Esophagus squamous epithelium (tissue), 5 donors: ENCODE results near the gene SAPCD2. TPM values are rescaled to one million over a fixed set of nuclear protein-coding genes. Genes with fewer than 3 reads are reported as not detected.

Source experiments
- DNase-seq: peaks from one replicate; lab custom pipeline; 2025; lab: John Stamatoyannopoulos, UW
- H3K27ac ChIP-seq, 4 donors: fragments of 200-600 bp; sonication (generic); one replicate each; pipeline ENCODE4 v1.5.1; 2016 to 2019; ENCODE audit warnings: mild to moderate bottlenecking in 1 of 4
- H3K27me3 ChIP-seq, 4 donors: fragments of 200-600 bp; sonication (generic); 1 replicate in 3 of 4; 2 replicates in 1 of 4; pipeline versions ENCODE4 v1.5.1 to v1.6.0; 2017 to 2021; ENCODE audit warnings: antibody characterized with exemption in 1 of 4
- H3K36me3 ChIP-seq, 3 donors: fragments of 200-600 bp; sonication (generic); one replicate each; pipeline ENCODE4 v1.5.1; 2016 to 2019
- H3K4me1 ChIP-seq, 3 donors: fragments of 200-600 bp; sonication (generic); one replicate each; pipeline ENCODE4 v1.5.1; 2017 to 2019
- H3K4me3 ChIP-seq, 4 donors: fragments of 200-600 bp; sonication (generic); 1 replicate in 3 of 4; 2 replicates in 1 of 4; pipeline ENCODE4 v1.5.1; 2016 to 2019; ENCODE audit warnings: mild to moderate bottlenecking in 2 of 4, moderate library complexity in 1 of 4
- H3K9me3 ChIP-seq, 3 donors: fragments of 200-600 bp; sonication (generic); one replicate each; pipeline ENCODE4 v1.5.1; 2016 to 2019
- POLR2A ChIP-seq, 4 donors: fragments of 450-650 bp; IDR thresholded peaks; one replicate each; pipeline ENCODE4 v1.6.1; 2017; ENCODE audit warnings: antibody characterized with exemption in 4 of 4, mild to moderate bottlenecking in 4 of 4, moderate library complexity in 3 of 4
- WGBS, 2 donors: methylation state at CpG; one replicate each; pipeline ENCODE4 v1.1.5; 2018; 5-methylcytosine and 5-hydroxymethylcytosine counted together
- intact Hi-C: fragments of 100-400 bp; cut with DNase I; formaldehyde crosslinking; loops from one replicate; pipeline ENCODE4 v1.15.0; 2022
- total RNA-seq, 4 donors: library from RNA; depleted of rRNA; stranded (reverse); fragments of >200 nt; gene quantifications; one replicate each; pipeline ENCODE4 v1.1.0, GENCODE V29; 2016
- TF ChIP-seq, protein P1 (sequence below), 6 experiments: fragments of 450-650 bp in 4 of 6; fragments of 200-600 bp in 2 of 6; sonication (generic) in 2 of 6; IDR thresholded peaks; one replicate each; pipeline ENCODE4 v1.5.1; 2016 to 2019; ENCODE audit warnings: antibody characterized with exemption in 6 of 6, mild to moderate bottlenecking in 4 of 6, moderate library complexity in 4 of 6
- donor health status: DM: yes; HTN: yes; CAD: no.

SAPCD2 gene
- total RNA-seq, 4 donors from 2014 or later = 8.2 to 21.2 (median 14.7) TPM

DNA sequence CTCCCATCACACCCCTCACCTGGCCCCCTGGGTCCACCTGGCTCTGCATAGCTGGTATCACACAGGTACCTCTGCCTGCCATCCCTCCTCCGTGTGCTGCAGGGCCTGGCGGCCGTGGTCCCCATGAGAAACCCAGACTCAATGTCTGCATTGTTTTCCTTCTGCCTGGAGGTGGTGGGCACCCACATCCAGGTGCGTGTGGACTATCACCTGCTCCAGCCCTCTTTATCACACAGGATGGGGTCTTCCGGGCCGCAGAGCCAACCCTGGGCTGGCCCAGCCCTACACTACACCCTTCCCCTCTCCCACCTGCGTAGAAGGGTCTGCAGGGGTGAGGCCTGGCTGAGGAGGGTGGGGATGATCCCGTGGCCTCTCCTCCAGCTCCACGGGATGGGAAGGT, 31.4 kb downstream of the SAPCD2 start:
- no peak for DNase-seq
- H3K27ac ChIP-seq = no peak overlapping the region
- TF ChIP-seq, protein P1, sequence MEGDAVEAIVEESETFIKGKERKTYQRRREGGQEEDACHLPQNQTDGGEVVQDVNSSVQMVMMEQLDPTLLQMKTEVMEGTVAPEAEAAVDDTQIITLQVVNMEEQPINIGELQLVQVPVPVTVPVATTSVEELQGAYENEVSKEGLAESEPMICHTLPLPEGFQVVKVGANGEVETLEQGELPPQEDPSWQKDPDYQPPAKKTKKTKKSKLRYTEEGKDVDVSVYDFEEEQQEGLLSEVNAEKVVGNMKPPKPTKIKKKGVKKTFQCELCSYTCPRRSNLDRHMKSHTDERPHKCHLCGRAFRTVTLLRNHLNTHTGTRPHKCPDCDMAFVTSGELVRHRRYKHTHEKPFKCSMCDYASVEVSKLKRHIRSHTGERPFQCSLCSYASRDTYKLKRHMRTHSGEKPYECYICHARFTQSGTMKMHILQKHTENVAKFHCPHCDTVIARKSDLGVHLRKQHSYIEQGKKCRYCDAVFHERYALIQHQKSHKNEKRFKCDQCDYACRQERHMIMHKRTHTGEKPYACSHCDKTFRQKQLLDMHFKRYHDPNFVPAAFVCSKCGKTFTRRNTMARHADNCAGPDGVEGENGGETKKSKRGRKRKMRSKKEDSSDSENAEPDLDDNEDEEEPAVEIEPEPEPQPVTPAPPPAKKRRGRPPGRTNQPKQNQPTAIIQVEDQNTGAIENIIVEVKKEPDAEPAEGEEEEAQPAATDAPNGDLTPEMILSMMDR (IDR thresholded peaks at IDR 0.05) = no peak
- no peak for TF ChIP-seq POLR2A (IDR thresholded peaks at IDR 0.05)
- peaks cover 0 to 19% (median 0%) of the 10 kb centered on the region in 4 donors for H3K27me3 ChIP-seq
- H3K4me1 ChIP-seq = peaks cover 14 to 32% (median 17%) of the 10 kb centered on the region in 3 donors
- no peaks in the 10 kb centered on the region for H3K9me3 ChIP-seq
- WGBS, 2 donors = 57% methylated on average over 3 of the region's 9 CpGs; no CpG with 5 or more reads in 1 of the 2 donors
- peaks cover 0 to 23% (median 5%) of the 10 kb centered on the region in 3 donors for H3K36me3 ChIP-seq
- intact Hi-C loops = no loop called here
- no peak overlapping the region for H3K4me3 ChIP-seq

DNA sequence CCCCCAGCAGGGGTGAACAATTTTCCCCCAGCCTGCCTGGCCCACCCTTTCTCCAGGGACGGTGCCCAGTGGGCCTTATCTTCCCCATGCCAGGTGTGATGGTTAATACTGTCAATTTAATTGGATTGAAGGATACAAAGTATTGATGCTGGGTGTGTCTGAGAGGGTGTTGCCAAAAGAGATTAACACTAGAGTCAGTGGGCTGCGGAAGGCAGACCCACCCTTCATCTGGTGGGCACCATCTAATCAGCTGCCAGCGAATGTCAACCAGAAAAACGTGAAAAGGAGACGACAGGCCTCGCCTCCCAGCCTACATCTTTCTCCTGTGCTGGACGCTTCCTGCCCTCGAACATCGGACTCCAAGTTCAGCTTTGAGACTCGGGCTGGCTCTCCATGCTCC, 32.9 kb downstream of the SAPCD2 start:
- Histone ChIP-seq H3K4me1 (peaks cover 14 to 25% (median 15%) of the 10 kb centered on the region in 3 donors), H3K9me3 (no peaks in the 10 kb centered on the region), H3K27me3 (peaks cover 0 to 11% (median 0%) of the 10 kb centered on the region in 4 donors), H3K27ac (no peak overlapping the region), H3K4me3 (no peak overlapping the region), H3K36me3 (peaks cover 0 to 23% (median 5%) of the 10 kb centered on the region in 3 donors)
- TF ChIP-seq POLR2A (IDR thresholded peaks at IDR 0.05) = no peak
- TF ChIP-seq, protein P1 (IDR thresholded peaks at IDR 0.05) = no peak
- no peak for DNase-seq
- WGBS, 2 donors = 85 to 89% methylated on average over 8 to 9 of the region's 10 CpGs
- intact Hi-C loops = no loop called here

DNA sequence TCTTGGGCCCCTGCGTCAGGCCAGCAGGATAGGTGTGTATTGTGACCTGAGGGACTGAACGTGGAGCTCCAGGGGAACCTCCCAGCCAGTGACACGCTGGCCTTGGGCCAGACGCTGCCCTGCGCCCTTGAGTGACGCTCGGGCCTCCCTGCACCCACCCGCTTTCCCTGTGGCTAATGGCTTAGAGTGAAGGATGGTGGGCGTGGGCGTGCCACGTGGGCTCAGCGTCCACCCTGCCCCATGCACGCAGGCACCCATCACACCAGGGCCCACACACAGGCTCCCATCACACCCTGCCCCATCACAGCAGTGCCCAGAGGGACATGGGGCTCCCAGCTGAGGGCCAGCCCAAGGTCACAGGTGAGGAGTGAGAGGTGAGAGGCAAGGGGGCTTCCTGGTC, 33.3 kb downstream of the SAPCD2 start:
- Histone ChIP-seq H3K27me3 (peaks cover 0 to 11% (median 0%) of the 10 kb centered on the region in 4 donors), H3K27ac (no peak overlapping the region), H3K36me3 (peaks cover 0 to 23% (median 5%) of the 10 kb centered on the region in 3 donors), H3K4me3 (no peak overlapping the region), H3K4me1 (peaks cover 14 to 26% (median 15%) of the 10 kb centered on the region in 3 donors), H3K9me3 (no peaks in the 10 kb centered on the region)
- TF ChIP-seq POLR2A (IDR thresholded peaks at IDR 0.05) = no peak
- TF ChIP-seq, protein P1 (IDR thresholded peaks at IDR 0.05) = no peak
- intact Hi-C loops = no loop called here
- DNase-seq = no peak
- WGBS, 2 donors = 59 to 80% methylated on average over 3 to 12 of the region's 13 CpGs

DNA sequence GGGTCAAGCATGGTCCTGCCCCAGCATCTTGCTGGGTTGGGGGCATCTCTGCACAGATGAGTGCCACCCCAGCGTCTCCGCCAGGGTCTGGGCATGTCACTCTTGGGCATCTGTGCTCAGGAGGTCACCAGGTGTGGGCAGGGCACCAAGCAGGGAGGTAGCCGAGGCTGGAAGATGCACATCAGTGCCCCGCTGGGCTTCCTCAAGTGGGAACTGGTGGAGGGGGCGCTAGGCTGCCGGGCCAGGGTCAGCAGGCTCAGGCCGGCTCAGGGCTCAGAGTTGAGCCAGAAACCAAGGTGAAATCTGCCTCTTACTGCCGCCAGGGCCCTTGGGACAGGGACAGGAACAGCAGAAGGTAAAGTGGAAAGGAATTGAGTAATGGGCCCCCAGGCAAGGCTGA, 34.4 kb downstream of the SAPCD2 start:
- Histone ChIP-seq H3K36me3 (peaks cover 0 to 23% (median 5%) of the 10 kb centered on the region in 3 donors), H3K27me3 (peaks cover 0 to 11% (median 0%) of the 10 kb centered on the region in 4 donors), H3K4me1 (peaks cover 14 to 36% (median 15%) of the 10 kb centered on the region in 3 donors), H3K4me3 (no peak overlapping the region), H3K9me3 (no peaks in the 10 kb centered on the region), H3K27ac (no peak overlapping the region)
- intact Hi-C loops = no loop called here
- no peak for DNase-seq
- no CpG with 5 or more reads among the region's 8 CpGs for WGBS, 2 donors
- TF ChIP-seq, protein P1 (IDR thresholded peaks at IDR 0.05) = no peak
- no peak for TF ChIP-seq POLR2A (IDR thresholded peaks at IDR 0.05)

DNA sequence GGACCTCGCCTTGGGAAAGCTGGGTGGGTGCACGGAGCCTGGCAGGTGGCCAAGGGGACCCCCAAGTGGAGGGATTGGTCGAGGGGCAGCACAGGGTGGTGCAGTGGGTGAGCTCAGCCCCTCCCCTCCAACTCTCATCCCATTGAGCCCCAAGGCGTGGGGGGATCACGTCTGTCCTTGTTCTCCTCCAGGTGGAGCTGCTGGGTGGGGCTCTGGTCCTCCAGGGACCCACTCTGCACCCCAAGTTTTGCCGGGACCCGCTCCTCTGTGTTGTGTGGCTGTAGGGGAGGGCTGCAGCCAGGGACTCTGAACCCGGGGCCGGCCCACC, 34.9 kb downstream of the SAPCD2 start:
- H3K27ac ChIP-seq = peak overlapping the region in 1 of 4 donors; percentile 54
- intact Hi-C loops = no loop called here
- no peak for DNase-seq
- peak overlapping the region in 1 of 4 donors; percentile 26 for H3K4me3 ChIP-seq
- peaks cover 14 to 36% (median 20%) of the 10 kb centered on the region in 3 donors for H3K4me1 ChIP-seq
- TF ChIP-seq, protein P1 (IDR thresholded peaks at IDR 0.05) = no peak
- no peak for TF ChIP-seq POLR2A (IDR thresholded peaks at IDR 0.05)
- 0% methylated on average over 3 of the region's 9 CpGs for WGBS, 2 donors
- H3K27me3 ChIP-seq = peaks cover 0 to 11% (median 0%) of the 10 kb centered on the region in 4 donors
- H3K36me3 ChIP-seq = peaks cover 0 to 19% (median 5%) of the 10 kb centered on the region in 3 donors
- no peaks in the 10 kb centered on the region for H3K9me3 ChIP-seq
